ENCODE data around the gene KATNAL2. TPM values are rescaled to one million over a fixed set of nuclear protein-coding genes. Genes with fewer than 3 reads are reported as not detected.
A peak's percentile ranks its signal among the peaks of the same experiment; 100 is the strongest.
"Not testable (repeated sequence)": the region's sequence is repeated elsewhere in the genome, so short reads cannot be mapped to it uniquely, and the experiment has no call there.

The KATNAL2 gene
- total RNA-seq, 2 donors from 2014 or later: 1.8 to 3.9 TPM

GRCh38 chr18:46920067-46920466 lies 2.7 kb downstream of the KATNAL2 start:
- DNase-seq (ENCODE audit: low spot score): no peak
- intact Hi-C loops (cut with DNase I): no loop called here

GRCh38 chr18:46920653-46921052 lies 3.3 kb downstream of the KATNAL2 start:
- no peak for DNase-seq (ENCODE audit: low spot score)
- intact Hi-C loops (cut with DNase I): no loop called here

- intact Hi-C loops (cut with DNase I): no loop called here
- DNase-seq (ENCODE audit: low spot score): no peak
These were observed 22.0 kb downstream of the KATNAL2 start for GRCh38 chr18:46939337-46939963.

GRCh38 chr18:46939998-46940571 lies 22.7 kb downstream of the KATNAL2 start:
- intact Hi-C loops (cut with DNase I): no loop called here
- no peak for DNase-seq (ENCODE audit: low spot score)

- no peak for DNase-seq (ENCODE audit: low spot score)
- intact Hi-C loops (cut with DNase I): no loop called here
These were observed 25.2 kb downstream of the KATNAL2 start for GRCh38 chr18:46942646-46943045.

GRCh38 chr18:46946656-46947282 lies 29.4 kb downstream of the KATNAL2 start:
- peak; percentile 93 for DNase-seq (ENCODE audit: low spot score)
- intact Hi-C loops (cut with DNase I): no loop called here

- intact Hi-C loops (cut with DNase I): no loop called here
- DNase-seq (ENCODE audit: low spot score): no peak
These were observed 32.8 kb downstream of the KATNAL2 start for GRCh38 chr18:46950064-46950656.

- intact Hi-C loops (cut with DNase I): no loop called here
These were observed 35.8 kb downstream of the KATNAL2 start for GRCh38 chr18:46953195-46953594.

GRCh38 chr18:46958209-46958608 lies 40.8 kb downstream of the KATNAL2 start:
- DNase-seq (ENCODE audit: low spot score): no peak
- intact Hi-C loops (cut with DNase I): no loop called here

More at GRCh38 chr18:46953195-46953594, 35.8 kb downstream of the KATNAL2 start:
- DNase-seq (ENCODE audit: low spot score): no peak

GRCh38 chr18:46963656-46964578 lies 46.5 kb downstream of the KATNAL2 start:
- intact Hi-C loops (cut with DNase I); DNase-seq (ENCODE audit: low spot score): not testable (repeated sequence)

- intact Hi-C loops (cut with DNase I); DNase-seq (ENCODE audit: low spot score): not testable (repeated sequence)
These were observed 47.3 kb downstream of the KATNAL2 start for GRCh38 chr18:46964579-46965293.

- intact Hi-C loops (cut with DNase I); DNase-seq (ENCODE audit: low spot score): not testable (repeated sequence)
These were observed 48.9 kb downstream of the KATNAL2 start for GRCh38 chr18:46966266-46966665.

GRCh38 chr18:46969551-46969950 lies 52.1 kb downstream of the KATNAL2 start:
- intact Hi-C loops (cut with DNase I); DNase-seq (ENCODE audit: low spot score): not testable (repeated sequence)

GRCh38 chr18:47019870-47020269 lies 102.5 kb downstream of the KATNAL2 start:
- intact Hi-C loops (cut with DNase I); DNase-seq (ENCODE audit: low spot score): not testable (repeated sequence)

GRCh38 chr18:47020757-47021156 lies 103.4 kb downstream of the KATNAL2 start:
- intact Hi-C loops (cut with DNase I); DNase-seq (ENCODE audit: low spot score): not testable (repeated sequence)

GRCh38 chr18:47022821-47023220 lies 105.4 kb downstream of the KATNAL2 start:
- DNase-seq (ENCODE audit: low spot score): peak; percentile 92
- intact Hi-C loops (cut with DNase I): not testable (repeated sequence)

GRCh38 chr18:47023769-47024465 lies 106.5 kb downstream of the KATNAL2 start:
- DNase-seq (ENCODE audit: low spot score); intact Hi-C loops (cut with DNase I): not testable (repeated sequence)

- intact Hi-C loops (cut with DNase I); DNase-seq (ENCODE audit: low spot score): not testable (repeated sequence)
These were observed 108.3 kb downstream of the KATNAL2 start for GRCh38 chr18:47025557-47026174.

Data from posterior vena cava (tissue), 2 donors.